ENCODE data around the gene RAB11FIP4.

RAB11FIP4 gene

GRCh38 chr17:31457391-31458234 lies 66.1 kb downstream of the RAB11FIP4 start:
- DNase-seq (ENCODE audit: low read depth in 2 of 2): no peak

- no peak for DNase-seq (ENCODE audit: low read depth in 2 of 2)
These were observed 67.4 kb downstream of the RAB11FIP4 start for GRCh38 chr17:31458829-31459228.

DNA sequence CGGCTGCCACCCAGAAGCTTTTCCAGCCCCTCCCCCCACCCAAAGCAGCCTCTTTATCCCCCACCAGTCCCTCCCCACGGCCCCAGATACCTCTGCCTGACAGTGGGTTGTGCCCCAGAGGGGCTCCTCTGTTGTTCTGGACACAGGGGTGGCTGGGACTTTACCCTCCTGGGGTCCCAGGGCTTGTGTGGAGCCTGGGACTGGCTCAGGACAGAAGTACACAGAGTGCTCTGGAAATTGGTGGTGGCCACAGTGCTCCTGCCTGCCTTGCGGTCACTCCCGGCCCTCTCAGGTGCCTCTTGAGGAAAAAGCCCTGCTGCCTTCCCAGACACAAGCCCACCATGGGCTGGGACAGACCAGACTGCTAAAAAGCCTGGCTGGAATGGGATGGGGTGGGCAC lies 68.2 kb downstream of the RAB11FIP4 start:
- DNase-seq (ENCODE audit: low read depth in 2 of 2): no peak

GRCh38 chr17:31460226-31460721 lies 68.8 kb downstream of the RAB11FIP4 start:
- no peak for DNase-seq (ENCODE audit: low read depth in 2 of 2)

DNA sequence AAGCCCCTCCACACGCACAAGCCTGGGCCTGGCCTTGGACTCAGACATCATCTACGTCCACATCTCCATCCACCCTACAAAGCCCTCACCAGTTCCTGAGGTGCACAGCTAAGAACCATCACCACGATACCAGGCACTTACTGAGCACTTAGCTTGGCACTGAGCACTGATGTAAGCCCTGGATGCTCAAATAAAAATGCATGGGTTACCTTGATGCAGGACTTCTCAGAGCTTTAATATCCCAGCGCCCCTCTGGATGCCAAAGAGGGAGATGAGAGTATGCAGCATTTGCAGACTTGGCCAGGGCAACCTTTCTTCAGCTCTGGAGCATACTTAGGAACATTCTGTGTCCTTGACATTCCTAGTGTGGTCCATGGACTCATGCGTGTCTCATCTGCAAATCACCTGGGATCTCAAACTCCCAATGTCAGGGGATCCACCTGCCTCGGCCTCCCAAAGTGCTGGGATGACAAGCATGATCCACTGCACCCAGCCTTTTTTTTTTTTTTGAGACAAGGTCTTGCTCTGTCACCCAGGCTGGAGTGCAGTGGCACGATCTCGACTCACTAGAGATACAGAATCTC lies 69.8 kb downstream of the RAB11FIP4 start:
- DNase-seq (ENCODE audit: low read depth in 2 of 2): no peak

- no peak for DNase-seq (ENCODE audit: low read depth in 2 of 2)
These were observed 70.8 kb downstream of the RAB11FIP4 start for GRCh38 chr17:31462261-31462660.

DNA sequence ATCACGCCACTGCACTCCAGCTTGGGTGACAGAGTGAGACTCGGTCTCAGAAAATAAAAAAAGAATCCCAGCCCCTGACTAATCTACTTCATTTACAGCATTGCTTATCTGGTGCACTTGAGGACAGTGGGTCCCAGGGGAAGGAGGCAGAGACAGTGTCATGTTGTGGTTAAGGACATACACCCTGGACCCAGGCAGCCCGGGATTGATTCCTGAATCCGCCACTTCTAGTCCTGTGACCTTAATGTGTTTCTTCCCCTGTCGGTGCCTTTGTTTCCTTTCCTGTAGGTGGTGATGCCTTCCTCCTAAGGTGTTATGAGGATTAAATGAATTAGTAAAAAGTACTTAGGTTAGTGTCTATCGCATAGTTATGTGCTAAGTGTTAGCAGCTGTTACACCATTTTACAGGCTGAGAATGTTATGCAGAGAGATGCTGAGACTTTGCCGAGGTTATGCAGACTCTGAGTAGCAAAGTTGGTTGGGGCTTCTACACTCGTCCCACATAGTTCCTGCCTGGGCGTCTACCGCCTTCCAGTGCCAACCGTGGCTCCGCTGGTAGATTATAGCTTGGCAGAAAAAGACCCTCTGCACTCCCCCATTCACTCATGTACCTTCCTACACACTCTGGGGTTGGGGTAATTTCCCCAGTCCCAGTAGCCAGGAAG lies 74.8 kb downstream of the RAB11FIP4 start:
- no peak for DNase-seq (ENCODE audit: low read depth in 2 of 2)

GRCh38 chr17:31467502-31468256 lies 76.2 kb downstream of the RAB11FIP4 start:
- no peak for DNase-seq (ENCODE audit: low read depth in 2 of 2)

- no peak for DNase-seq (ENCODE audit: low read depth in 2 of 2)
These were observed 78.5 kb downstream of the RAB11FIP4 start for GRCh38 chr17:31469959-31470358.

DNA sequence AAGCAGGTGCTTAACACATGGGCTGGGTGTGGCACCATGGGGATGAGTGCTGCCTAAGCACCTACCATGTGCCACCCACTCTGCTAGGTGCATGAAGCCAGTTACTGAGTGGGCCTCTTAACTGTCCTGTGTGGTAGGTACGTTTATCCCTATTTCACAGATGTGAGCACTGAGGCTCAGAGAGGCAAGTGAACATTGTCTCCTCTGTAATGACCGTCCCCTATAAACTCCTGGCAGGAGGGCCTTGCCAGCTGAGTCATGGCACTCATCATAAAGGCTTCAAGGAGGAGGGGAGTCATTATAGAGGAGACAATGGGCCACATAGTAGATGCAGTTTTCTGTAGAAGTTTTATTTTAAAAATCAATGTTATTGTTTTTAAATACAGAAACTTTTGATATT lies 79.1 kb downstream of the RAB11FIP4 start:
- no peak for DNase-seq (ENCODE audit: low read depth in 2 of 2)

DNA sequence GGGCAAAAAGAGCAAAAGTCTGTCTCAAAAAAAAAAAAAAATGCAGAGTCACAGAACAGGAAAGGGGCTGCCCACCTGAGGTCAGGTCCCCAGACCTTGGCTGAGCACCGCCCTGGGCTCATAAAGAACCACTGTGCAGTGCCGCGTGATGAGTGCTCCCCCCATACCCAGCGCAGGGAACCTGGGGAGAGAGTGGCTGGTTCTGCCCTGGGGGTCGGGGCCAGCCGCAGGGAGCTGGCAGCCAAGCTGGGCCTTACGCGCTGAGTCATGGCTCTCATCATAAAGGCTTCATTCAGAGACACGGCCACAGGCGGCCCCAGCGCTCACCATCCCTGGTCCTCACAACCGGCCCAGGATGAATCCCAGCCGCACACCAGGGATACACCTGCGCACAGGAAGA lies 80.7 kb downstream of the RAB11FIP4 start:
- DNase-seq (ENCODE audit: low read depth in 2 of 2): no peak

- DNase-seq (ENCODE audit: low read depth in 2 of 2): no peak
These were observed 84.1 kb downstream of the RAB11FIP4 start for GRCh38 chr17:31475378-31476162.

- DNase-seq (ENCODE audit: low read depth in 2 of 2): no peak
These were observed 85.3 kb downstream of the RAB11FIP4 start for GRCh38 chr17:31476525-31477416.

DNA sequence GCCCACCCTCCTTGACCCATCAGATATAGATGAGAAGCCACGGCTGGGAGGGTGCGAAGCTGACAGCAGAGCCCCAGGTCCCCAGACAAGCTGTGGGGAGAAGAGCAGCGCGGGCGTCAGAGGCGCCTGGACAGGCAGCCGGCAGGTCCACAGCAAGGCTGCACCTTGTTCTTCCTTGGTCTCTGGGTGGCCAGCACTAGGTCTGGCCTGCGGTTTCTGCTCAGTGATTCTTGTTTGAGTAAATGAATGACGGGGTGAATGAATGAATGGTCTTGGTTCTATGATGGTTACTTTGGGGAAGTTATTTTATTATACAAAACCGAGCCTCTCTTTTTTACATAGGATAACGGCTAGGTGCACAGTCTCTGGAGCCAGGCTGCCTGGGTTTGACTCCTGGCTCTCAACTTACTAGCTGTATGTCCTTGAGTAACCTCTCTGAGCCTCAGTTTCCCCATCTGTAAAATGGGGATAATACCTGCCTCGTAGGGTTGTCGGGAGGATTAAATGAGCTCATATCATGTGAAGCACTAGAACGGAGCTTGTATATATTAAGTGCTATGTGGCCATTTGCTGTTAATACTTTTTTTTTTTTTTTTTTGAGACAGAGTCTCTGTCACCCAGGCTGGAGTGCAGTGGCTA lies 86.1 kb downstream of the RAB11FIP4 start:
- no peak for DNase-seq (ENCODE audit: low read depth in 2 of 2)

DNA sequence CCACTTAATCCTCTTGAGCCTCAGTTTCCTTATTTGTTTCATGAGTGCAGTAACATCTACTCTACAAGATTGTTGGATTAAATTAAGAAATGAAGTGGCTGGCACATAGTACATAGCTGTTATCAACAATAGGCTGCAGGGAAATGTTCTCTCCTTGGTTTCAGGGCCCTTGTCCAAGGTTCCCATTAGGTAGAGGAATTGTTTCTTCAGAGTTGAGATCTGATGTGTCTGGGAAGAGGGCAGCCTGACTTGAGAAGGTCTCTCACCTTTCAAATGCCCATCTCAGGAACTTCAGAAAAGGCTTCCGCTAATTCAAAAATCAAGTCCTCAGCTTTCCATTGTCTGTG lies 87.6 kb downstream of the RAB11FIP4 start:
- DNase-seq (ENCODE audit: low read depth in 2 of 2): no peak

- no peak for DNase-seq (ENCODE audit: low read depth in 2 of 2)
These were observed 88.0 kb downstream of the RAB11FIP4 start for GRCh38 chr17:31479524-31479923.

DNA sequence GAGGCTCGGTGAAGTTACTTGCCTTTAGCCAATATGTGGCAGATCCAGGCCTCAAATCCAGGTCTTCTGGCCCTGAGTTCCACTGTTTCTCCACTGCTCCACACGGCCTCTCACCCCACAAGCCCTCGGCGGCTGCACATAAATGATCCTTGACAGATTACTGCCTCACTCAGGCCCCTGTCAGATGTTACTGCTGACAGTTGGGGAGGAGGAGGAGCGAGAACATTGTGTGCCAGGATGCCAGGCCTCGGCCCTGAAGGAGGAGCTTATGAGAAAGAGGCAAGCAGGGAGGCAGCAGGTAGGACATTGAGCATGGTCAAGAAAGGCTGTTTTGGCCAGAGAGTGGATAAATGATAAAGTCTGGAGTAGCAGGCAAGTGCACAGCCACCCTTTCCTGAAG lies 88.6 kb downstream of the RAB11FIP4 start:
- DNase-seq (ENCODE audit: low read depth in 2 of 2): no peak

DNA sequence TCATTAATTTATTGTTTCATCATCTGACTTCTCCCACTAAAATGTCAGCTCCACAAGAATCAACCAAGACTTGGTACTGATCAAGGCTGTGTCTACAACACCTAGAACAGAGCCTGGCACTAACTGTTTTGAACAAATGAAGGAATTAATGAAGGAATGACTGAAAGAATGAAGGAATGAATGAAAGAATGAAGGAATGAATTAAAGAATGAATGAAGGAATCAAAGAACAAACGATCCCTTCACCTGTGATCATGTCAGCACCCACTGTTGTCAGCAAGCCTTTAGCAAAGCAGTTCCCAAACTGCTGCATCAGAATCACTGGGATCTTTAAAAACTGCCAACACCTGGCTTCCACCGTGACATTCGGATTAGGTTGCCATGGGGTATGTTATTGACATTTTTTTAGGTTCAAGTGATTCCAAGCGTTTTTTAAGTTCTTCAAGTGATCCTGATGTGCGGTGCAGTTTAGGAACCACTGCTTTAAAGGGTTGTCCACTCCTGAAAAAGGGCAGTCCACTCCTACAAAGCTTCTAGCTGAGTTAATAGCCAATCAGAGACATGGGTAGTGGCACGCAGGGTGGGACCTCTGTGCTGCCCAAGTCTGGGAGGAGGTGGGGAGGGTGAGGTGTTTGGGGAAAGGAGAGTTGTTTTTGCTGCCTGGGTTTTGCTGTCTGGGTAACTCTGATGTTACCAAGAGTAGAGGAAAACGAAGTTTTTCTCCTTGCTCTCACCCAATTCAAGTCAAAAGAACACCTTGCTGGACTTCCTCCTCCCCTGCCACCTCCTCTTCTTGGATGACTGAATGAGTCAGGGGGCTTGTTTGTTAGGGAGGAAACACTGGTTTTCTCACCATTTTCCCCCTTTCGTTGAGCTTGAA lies 89.7 kb downstream of the RAB11FIP4 start:
- no peak for DNase-seq (ENCODE audit: low read depth in 2 of 2)

DNA sequence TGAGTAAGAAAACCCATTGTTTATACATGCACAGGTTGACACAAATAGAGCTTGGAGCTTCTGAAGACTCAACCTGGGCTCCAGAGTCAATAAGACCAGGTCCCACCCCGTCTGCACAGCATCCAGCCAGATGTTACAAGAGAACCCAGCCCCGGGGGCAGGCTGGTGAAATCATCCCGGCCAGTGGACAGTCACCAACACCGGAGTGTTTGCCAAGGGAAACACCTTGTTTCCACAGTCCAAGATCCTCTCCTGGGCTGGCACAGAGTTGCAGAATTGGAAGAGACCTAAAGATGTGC lies 90.3 kb downstream of the RAB11FIP4 start:
- no peak for DNase-seq (ENCODE audit: low read depth in 2 of 2)
